ENCODE measurements around the gene PLB1. TPM values are rescaled to one million over a fixed set of nuclear protein-coding genes. Genes with fewer than 3 reads are reported as not detected.

PLB1 gene
- total RNA-seq, 4 donors from 2014 or later, result 1.1 to 6.5 (median 2.3) TPM

DNA sequence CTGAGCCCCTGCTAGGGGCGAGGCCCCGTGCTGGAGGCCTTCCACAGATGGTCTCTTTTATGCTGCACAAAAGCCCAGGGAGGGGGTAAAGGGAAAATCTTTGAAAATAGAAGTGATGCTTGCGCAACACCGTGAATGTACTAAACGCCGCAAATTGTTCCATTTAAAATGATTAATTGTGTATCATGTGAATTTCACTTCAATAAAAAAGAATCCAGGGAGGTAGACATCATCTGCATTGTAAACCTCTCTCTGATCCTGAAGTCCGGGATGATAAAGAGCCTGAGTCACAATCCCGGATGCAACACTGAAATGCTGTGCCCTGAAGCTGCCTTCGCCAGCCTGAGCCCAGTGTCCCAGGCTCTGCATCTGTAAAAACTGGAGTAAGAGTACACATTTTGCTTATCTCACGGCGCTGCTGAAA lies 148.1 kb downstream of the PLB1 start:
- no peaks in the 10 kb centered on the region for H3K9me3 ChIP-seq
- WGBS, 2 donors, result 34 to 40% methylated on average over 11 of the region's 11 CpGs
- TF ChIP-seq, protein P1, sequence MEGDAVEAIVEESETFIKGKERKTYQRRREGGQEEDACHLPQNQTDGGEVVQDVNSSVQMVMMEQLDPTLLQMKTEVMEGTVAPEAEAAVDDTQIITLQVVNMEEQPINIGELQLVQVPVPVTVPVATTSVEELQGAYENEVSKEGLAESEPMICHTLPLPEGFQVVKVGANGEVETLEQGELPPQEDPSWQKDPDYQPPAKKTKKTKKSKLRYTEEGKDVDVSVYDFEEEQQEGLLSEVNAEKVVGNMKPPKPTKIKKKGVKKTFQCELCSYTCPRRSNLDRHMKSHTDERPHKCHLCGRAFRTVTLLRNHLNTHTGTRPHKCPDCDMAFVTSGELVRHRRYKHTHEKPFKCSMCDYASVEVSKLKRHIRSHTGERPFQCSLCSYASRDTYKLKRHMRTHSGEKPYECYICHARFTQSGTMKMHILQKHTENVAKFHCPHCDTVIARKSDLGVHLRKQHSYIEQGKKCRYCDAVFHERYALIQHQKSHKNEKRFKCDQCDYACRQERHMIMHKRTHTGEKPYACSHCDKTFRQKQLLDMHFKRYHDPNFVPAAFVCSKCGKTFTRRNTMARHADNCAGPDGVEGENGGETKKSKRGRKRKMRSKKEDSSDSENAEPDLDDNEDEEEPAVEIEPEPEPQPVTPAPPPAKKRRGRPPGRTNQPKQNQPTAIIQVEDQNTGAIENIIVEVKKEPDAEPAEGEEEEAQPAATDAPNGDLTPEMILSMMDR (IDR thresholded peaks at IDR 0.05), result no peak
- no peak for TF ChIP-seq POLR2A (IDR thresholded peaks at IDR 0.05)
- H3K36me3 ChIP-seq, result no peaks in the 10 kb centered on the region
- no peaks in the 10 kb centered on the region for H3K27me3 ChIP-seq
- DNase-seq, result no peak
- intact Hi-C loops (cut with DNase I), result no loop called here
- peaks cover 6 to 52% (median 24%) of the 10 kb centered on the region in 3 donors for H3K4me1 ChIP-seq
- H3K27ac ChIP-seq, result peak overlapping the region; percentile 38 to 85 (median 82)
- H3K4me3 ChIP-seq, result no peak overlapping the region

DNA sequence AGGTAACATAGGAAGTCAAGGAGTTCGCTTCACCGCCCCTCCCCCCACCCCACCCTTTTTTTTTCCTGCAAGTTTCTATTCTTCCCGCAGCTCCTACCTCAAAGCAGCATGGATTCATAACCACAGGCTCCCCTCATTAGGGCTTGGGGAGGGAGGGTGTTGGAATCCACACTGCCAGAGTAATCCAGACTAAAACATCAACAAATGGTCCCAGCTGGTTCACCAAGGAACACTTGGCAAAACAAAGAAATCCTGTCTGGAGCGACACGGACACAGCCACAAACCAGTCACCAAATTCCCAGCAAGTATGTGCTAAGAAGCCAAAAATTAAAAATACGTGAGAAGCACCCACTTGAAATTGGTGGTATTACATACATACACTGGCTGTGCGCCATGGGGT lies 148.9 kb downstream of the PLB1 start:
- no peaks in the 10 kb centered on the region for H3K36me3 ChIP-seq
- no peak for TF ChIP-seq POLR2A (IDR thresholded peaks at IDR 0.05)
- TF ChIP-seq, protein P1 (IDR thresholded peaks at IDR 0.05), result no peak
- no peaks in the 10 kb centered on the region for H3K9me3 ChIP-seq
- WGBS, 2 donors, result 74 to 88% methylated on average over 4 to 7 of the region's 7 CpGs
- H3K27me3 ChIP-seq, result no peaks in the 10 kb centered on the region
- intact Hi-C loops (cut with DNase I), result no loop called here
- peak overlapping the region; percentile 40 to 85 (median 82) for H3K27ac ChIP-seq
- H3K4me1 ChIP-seq, result peaks cover 12 to 61% (median 33%) of the 10 kb centered on the region in 3 donors
- DNase-seq, result no peak
- H3K4me3 ChIP-seq, result no peak overlapping the region

DNA sequence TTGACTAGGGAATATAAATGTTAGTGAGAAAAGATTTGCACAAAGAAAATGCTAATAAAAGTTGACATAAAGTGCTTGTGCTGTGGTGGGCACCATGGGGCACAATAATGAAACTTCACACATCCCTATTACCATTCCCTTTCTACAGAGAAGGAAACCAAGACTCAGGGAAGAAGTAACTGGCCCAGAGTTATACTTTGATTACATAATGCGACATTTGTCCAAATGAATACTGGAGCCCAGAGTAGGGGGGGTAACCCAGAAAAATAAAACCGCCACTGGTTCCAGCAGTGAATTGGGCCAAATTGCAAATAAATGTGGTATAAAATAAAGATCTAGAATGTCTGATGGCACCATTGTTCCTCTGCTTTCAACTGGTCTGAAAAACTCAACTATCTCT lies 149.7 kb downstream of the PLB1 start:
- Histone ChIP-seq H3K9me3 (no peaks in the 10 kb centered on the region), H3K27me3 (no peaks in the 10 kb centered on the region), H3K36me3 (no peaks in the 10 kb centered on the region), H3K27ac (peak overlapping the region in 3 of 4 donors; percentile 81 to 85 (median 82)), H3K4me1 (peaks cover 14 to 69% (median 40%) of the 10 kb centered on the region in 3 donors), H3K4me3 (no peak overlapping the region)
- no peak for DNase-seq
- no peak for TF ChIP-seq POLR2A (IDR thresholded peaks at IDR 0.05)
- TF ChIP-seq, protein P1 (IDR thresholded peaks at IDR 0.05), result no peak
- intact Hi-C loops (cut with DNase I), result no loop called here
- WGBS, 2 donors, result 78 to 83% methylated on average over 2 of the region's 2 CpGs

DNA sequence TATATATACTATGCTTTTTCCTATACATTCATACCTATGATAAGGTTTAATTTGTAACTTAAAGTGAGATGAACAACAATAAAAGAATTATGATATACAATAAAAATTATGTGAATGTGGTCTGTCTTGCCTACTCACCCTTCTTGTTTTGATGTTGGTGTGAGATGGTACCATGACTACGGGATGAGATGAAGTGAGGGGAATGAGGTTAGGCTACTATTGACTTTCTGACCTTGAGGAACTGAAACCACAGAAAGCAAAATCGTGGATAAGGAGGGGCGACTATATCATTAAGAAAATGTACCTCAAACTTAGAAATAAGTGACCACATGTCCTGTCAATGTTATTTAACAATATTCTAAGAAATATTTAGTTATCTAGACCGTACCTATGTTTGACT lies 151.8 kb downstream of the PLB1 start:
- H3K36me3 ChIP-seq, result no peaks in the 10 kb centered on the region
- TF ChIP-seq, protein P1 (IDR thresholded peaks at IDR 0.05), result no peak
- TF ChIP-seq POLR2A (IDR thresholded peaks at IDR 0.05), result no peak
- no peak for DNase-seq
- no peak overlapping the region for H3K4me3 ChIP-seq
- intact Hi-C loops (cut with DNase I), result no loop called here
- no peaks in the 10 kb centered on the region for H3K9me3 ChIP-seq
- 66 to 79% methylated on average over 4 of the region's 4 CpGs for WGBS, 2 donors
- no peaks in the 10 kb centered on the region for H3K27me3 ChIP-seq
- H3K4me1 ChIP-seq, result peaks cover 14 to 75% (median 40%) of the 10 kb centered on the region in 3 donors
- H3K27ac ChIP-seq, result peak overlapping the region; percentile 66 to 85 (median 76)

DNA sequence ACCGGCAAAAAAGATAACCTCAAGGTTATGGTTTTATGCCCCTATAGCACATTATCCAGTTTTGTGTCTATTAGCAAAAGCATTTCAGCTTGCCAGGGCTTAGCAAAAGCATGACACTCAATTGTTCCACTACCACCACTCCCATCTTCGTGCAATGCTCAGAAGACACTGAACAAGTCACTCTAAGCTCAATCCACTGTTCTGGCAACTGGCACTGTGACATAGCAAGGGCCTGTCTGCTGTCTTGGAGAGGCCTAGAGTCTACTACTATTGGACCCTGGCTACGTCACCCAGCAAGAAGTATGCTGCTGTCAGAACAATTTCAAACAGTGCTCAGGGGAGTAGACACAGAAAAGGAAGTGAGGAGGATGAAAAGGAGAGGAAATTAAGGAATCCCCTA lies 152.3 kb downstream of the PLB1 start:
- Histone ChIP-seq H3K27ac (peak overlapping the region; percentile 66 to 85 (median 76)), H3K9me3 (no peaks in the 10 kb centered on the region), H3K36me3 (no peaks in the 10 kb centered on the region), H3K4me3 (no peak overlapping the region), H3K4me1 (peaks cover 14 to 70% (median 40%) of the 10 kb centered on the region in 3 donors), H3K27me3 (no peaks in the 10 kb centered on the region)
- no peak for DNase-seq
- 39 to 59% methylated on average over 3 of the region's 3 CpGs for WGBS, 2 donors
- no peak for TF ChIP-seq POLR2A (IDR thresholded peaks at IDR 0.05)
- TF ChIP-seq, protein P1 (IDR thresholded peaks at IDR 0.05), result no peak
- intact Hi-C loops (cut with DNase I), result no loop called here

All from esophagus squamous epithelium (tissue), 5 donors.